Transverse colon (tissue), 4 donors: ENCODE results near the gene TP53BP2. TPM values are rescaled to one million over a fixed set of nuclear protein-coding genes. Genes with fewer than 3 reads are reported as not detected.

Source experiments
- DNase-seq: peaks from one replicate; pipeline ENCODE4 v3.0.0-alpha.2; 2019
- H3K27ac ChIP-seq, 4 donors: fragments of 200-600 bp; sonication (generic); 2 replicates each; pipeline ENCODE4 v1.5.1; 2016 to 2018; ENCODE audit warnings: inconsistent platforms in 4 of 4
- H3K27me3 ChIP-seq: fragments of 200-600 bp; sonication (generic); 2 replicates; pipeline ENCODE4 v1.5.1; 2017; ENCODE audit warnings: inconsistent platforms
- H3K36me3 ChIP-seq, 4 donors: fragments of 200-600 bp; sonication (generic); 2 replicates each; pipeline ENCODE4 v1.5.1; 2017 to 2019; ENCODE audit warnings: inconsistent platforms in 4 of 4
- H3K4me1 ChIP-seq, 4 donors: fragments of 200-600 bp; sonication (generic); 2 replicates each; pipeline ENCODE4 v1.5.1; 2017 to 2020; ENCODE audit warnings: inconsistent platforms in 4 of 4
- H3K4me3 ChIP-seq, 4 donors: fragments of 200-600 bp; sonication (generic); 1 replicate in 1 of 4; 2 replicates in 3 of 4; pipeline versions ENCODE4 v1.5.1 to v1.6.1; 2017 to 2019; ENCODE audit warnings: inconsistent platforms in 4 of 4
- H3K9me3 ChIP-seq, 2 donors: fragments of 200-600 bp; sonication (generic); 2 replicates each; pipeline ENCODE4 v1.5.1; 2017 to 2019; ENCODE audit warnings: inconsistent platforms in 2 of 2
- CTCF ChIP-seq, 5 experiments: fragments of 200-600 bp in 3 of 5; fragments of 450-650 bp in 2 of 5; sonication (generic) in 3 of 5; IDR thresholded peaks; 1 replicate in 2 of 5; 2 replicates in 3 of 5; pipeline ENCODE4 v1.5.1; 2016 to 2017; ENCODE audit warnings: antibody characterized with exemption in 5 of 5, inconsistent platforms in 3 of 5, mild to moderate bottlenecking in 2 of 5, moderate library complexity in 1 of 5
- EP300 ChIP-seq: sonication (generic); formaldehyde crosslinking; IDR thresholded peaks from one replicate; pipeline ENCODE4 v1.6.1; 2017; ENCODE audit warnings: antibody characterized with exemption, low read depth
- POLR2A ChIP-seq: fragments of 450-650 bp; IDR thresholded peaks from one replicate; pipeline ENCODE4 v1.6.1; 2016; ENCODE audit warnings: antibody characterized with exemption, mild to moderate bottlenecking, moderate library complexity
- POLR2AphosphoS5 ChIP-seq, 3 donors: sonication (generic); formaldehyde crosslinking; IDR thresholded peaks; one replicate each; pipeline ENCODE4 v1.6.1; 2016; ENCODE audit warnings: antibody characterized with exemption in 3 of 3
- WGBS, 2 donors: methylation state at CpG; one replicate each; pipeline ENCODE4 v1.1.5; 2018; ENCODE audit warnings: low coverage in 1 of 2; 5-methylcytosine and 5-hydroxymethylcytosine counted together
- in situ Hi-C, 4 donors: fragments of 200-750 bp; cut with MboI; loops; one replicate each; pipeline versions ENCODE4 v1.15.0 to v1.15.1; 2017; ENCODE audit warnings: low sequenced_read_pairs in 3 of 4, low pct_ligation_motif_present in 1 of 4, low pct_unique_long_range_greater_than_20kb in 1 of 4
- intact Hi-C: fragments of 100-400 bp; cut with DNase I; formaldehyde crosslinking; loops from one replicate; pipeline ENCODE4 v1.15.1; 2023; ENCODE audit warnings: low total_unique reads
- total RNA-seq, 4 donors: library from RNA; depleted of rRNA; stranded (reverse); fragments of >200 nt; gene quantifications; one replicate each; pipeline ENCODE4 v1.1.0, GENCODE V29; 2016

Gene TP53BP2
- total RNA-seq, 4 donors from 2014 or later, result 11.9 to 82.7 (median 31.2) TPM

GRCh38 chr1:223793716-223794115 lies 52.0 kb downstream of the TP53BP2 start:
- H3K4me3 ChIP-seq, result no peak overlapping the region
- H3K4me1 ChIP-seq, result no peaks in the 10 kb centered on the region
- WGBS, 2 donors, result 89 to 94% methylated on average over 4 of the region's 4 CpGs
- in situ Hi-C loops, result no loop called here
- DNase-seq, result no peak
- peaks cover 0 to 47% (median 20%) of the 10 kb centered on the region in 4 donors for H3K36me3 ChIP-seq
- no peak overlapping the region for H3K27ac ChIP-seq
- intact Hi-C loops, result no loop called here
- H3K27me3 ChIP-seq, result no peaks in the 10 kb centered on the region
- TF ChIP-seq POLR2A (no peak), EP300 (no peak), POLR2AphosphoS5 (IDR thresholded peaks at IDR 0.05) (no peak), CTCF (IDR thresholded peaks at IDR 0.05) (no peak)
- no peaks in the 10 kb centered on the region for H3K9me3 ChIP-seq

GRCh38 chr1:223792046-223792445 lies 53.7 kb downstream of the TP53BP2 start:
- no peaks in the 10 kb centered on the region for H3K9me3 ChIP-seq
- no peaks in the 10 kb centered on the region for H3K4me1 ChIP-seq
- TF ChIP-seq EP300, result no peak
- TF ChIP-seq CTCF (IDR thresholded peaks at IDR 0.05), result no peak
- TF ChIP-seq POLR2A, result no peak
- TF ChIP-seq POLR2AphosphoS5 (IDR thresholded peaks at IDR 0.05), result no peak
- in situ Hi-C loops, result no loop called here
- peaks cover 0 to 37% (median 11%) of the 10 kb centered on the region in 4 donors for H3K36me3 ChIP-seq
- H3K27ac ChIP-seq, result no peak overlapping the region
- 77 to 78% methylated on average over 2 of the region's 2 CpGs for WGBS, 2 donors
- no peaks in the 10 kb centered on the region for H3K27me3 ChIP-seq
- DNase-seq, result no peak
- H3K4me3 ChIP-seq, result no peak overlapping the region
- intact Hi-C loops, result no loop called here

- no peaks in the 10 kb centered on the region for H3K27me3 ChIP-seq
- no peak for DNase-seq
- in situ Hi-C loops, result no loop called here
- no peak overlapping the region for H3K27ac ChIP-seq
- no peaks in the 10 kb centered on the region for H3K9me3 ChIP-seq
- H3K36me3 ChIP-seq, result peaks cover 0 to 20% (median 7%) of the 10 kb centered on the region in 4 donors
- TF ChIP-seq POLR2AphosphoS5 (IDR thresholded peaks at IDR 0.05) (no peak), POLR2A (no peak), EP300 (no peak), CTCF (IDR thresholded peaks at IDR 0.05) (no peak)
- intact Hi-C loops, result no loop called here
- no peak overlapping the region for H3K4me3 ChIP-seq
- H3K4me1 ChIP-seq, result no peaks in the 10 kb centered on the region
- WGBS, 2 donors, result 88 to 89% methylated on average over 4 of the region's 4 CpGs
Measured at GRCh38 chr1:223788746-223789415, 56.9 kb downstream of the TP53BP2 start.

GRCh38 chr1:223785808-223786207 lies 59.9 kb downstream of the TP53BP2 start:
- H3K4me3 ChIP-seq, result no peak overlapping the region
- DNase-seq, result no peak
- intact Hi-C loops (no loop called here), in situ Hi-C loops (no loop called here)
- H3K4me1 ChIP-seq, result no peaks in the 10 kb centered on the region
- WGBS, 2 donors, result 62 to 81% methylated on average over 4 to 5 of the region's 5 CpGs
- H3K36me3 ChIP-seq, result peaks cover 0 to 14% (median 6%) of the 10 kb centered on the region in 4 donors
- H3K27ac ChIP-seq, result peak overlapping the region in 3 of 4 donors; percentile 14 to 53 (median 53)
- H3K27me3 ChIP-seq, result no peaks in the 10 kb centered on the region
- no peak for TF ChIP-seq POLR2A
- peak in 1 of 3 donors; percentile 7 for TF ChIP-seq POLR2AphosphoS5 (IDR thresholded peaks at IDR 0.05)
- H3K9me3 ChIP-seq, result no peaks in the 10 kb centered on the region
